ENCODE measurements around the gene CACNB2. TPM values are rescaled to one million over a fixed set of nuclear protein-coding genes. Genes with fewer than 3 reads are reported as not detected.
A peak's percentile ranks its signal among the peaks of the same experiment; 100 is the strongest.
"Not testable (repeated sequence)": the region's sequence is repeated elsewhere in the genome, so short reads cannot be mapped to it uniquely, and the experiment has no call there.

The CACNB2 gene
- total RNA-seq, 1 donor from 2014 or later = 8.4 TPM

DNA sequence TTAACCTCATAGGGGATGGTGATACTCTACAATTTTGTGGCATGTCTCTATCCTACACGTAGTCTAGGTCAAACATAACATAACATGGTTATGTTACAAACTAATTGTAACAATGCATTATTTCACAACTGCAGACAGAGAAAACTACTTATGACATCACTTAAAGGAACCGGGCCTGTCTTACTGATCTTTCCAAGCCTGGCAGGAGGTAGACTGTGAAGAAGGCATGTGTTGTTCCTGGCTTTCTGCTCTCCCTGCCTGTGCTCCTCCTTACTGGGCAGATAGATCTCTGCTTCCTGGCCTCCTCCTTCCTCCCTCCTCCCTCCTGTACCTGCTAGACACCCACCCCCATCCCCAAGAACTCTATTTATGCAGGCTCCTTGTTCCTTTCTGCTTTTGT is 5.4 kb downstream of the CACNB2 start:
- no peak for DNase-seq (ENCODE audit: low spot score)

DNA sequence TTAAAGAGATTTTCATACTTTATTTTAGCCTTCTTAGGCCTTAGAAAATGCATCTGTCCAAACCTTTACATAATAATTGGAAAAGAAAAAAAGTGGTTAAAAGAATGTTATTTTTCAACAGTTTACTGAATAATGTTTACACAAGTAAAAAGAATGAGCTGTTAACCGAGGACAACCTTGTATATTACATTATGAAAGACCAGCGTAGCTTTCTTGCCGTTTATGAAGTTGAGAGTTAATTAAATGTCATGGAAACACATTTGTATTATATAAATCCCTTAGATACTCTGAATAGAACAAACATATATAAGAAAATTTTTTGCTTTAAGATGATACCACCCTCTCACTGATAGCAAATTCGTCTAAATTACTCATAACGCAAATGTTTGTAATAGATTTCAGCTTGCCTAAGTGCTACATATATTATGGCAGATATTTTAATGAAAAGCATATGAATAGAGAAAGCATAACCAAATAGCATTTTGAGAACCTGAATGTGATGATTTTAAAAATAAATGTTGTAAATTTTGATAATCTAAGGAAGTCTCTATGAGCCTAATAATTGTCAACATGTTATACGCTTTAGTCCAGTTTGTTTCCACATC is 9.1 kb downstream of the CACNB2 start:
- no peak for DNase-seq (ENCODE audit: low spot score)

DNA sequence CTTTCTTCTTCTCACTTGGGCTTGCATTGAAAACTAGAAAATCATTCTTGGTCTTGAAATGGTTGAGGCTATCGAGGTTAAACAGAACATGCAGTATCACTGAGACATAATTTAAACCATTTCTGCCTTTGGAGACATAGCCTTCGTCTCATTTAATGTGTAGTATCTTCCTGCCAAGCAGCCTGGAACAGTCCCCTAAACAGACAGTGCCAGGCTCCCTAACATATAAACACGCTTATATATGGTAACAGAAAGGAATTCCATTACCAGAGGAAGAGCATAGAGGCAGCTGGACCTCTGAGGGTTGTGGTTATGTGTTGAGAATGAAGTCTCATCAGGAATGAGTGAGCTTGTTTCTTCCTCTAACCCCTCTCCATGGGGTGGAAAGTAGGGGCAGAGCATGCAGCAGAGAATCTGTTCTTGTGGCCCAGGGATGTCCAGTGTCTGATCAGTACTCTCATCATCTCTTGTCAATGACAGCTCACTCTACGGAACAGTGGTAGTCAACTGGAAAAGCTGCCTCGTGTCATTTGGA is 11.2 kb downstream of the CACNB2 start:
- no peak for DNase-seq (ENCODE audit: low spot score)

DNA sequence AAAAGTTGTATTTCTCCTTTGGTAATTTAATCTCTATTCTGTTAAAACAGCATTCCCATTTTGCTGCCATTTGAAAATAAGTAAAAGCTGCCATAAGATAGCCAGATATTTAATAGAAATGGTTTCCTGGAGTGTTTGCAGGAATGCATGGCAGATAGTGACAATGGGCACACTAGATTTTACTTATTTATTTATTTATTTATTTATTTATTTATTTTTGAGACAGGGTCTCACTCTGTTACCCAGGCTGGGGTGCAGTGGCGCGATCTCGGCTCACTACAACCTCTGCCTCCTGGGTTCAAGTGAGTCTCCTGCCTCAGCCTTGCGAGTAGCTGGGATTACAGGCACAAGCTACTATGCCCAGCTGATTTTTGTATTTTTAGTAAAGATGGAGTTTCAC is 13.2 kb downstream of the CACNB2 start:
- DNase-seq (ENCODE audit: low spot score) = not testable (repeated sequence)

DNA sequence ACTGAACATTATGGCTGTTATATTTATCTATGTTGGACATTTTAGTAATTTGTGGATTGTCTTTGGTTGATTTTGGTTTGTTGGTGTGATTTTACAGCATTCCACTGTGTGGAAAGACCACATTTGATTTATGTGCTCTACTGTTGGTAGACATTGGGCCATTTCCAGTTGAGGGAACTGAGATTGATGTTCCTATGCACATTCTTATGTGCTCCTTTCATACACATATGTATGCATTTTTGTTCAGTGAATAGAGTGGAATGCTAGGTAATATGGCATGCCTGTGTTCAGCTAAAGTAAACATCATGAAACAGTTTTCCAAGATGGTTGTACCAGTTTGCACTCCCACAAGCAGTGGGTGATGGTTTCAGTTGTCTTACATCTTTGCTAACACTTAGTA is 15.1 kb downstream of the CACNB2 start:
- DNase-seq (ENCODE audit: low spot score) = no peak

DNA sequence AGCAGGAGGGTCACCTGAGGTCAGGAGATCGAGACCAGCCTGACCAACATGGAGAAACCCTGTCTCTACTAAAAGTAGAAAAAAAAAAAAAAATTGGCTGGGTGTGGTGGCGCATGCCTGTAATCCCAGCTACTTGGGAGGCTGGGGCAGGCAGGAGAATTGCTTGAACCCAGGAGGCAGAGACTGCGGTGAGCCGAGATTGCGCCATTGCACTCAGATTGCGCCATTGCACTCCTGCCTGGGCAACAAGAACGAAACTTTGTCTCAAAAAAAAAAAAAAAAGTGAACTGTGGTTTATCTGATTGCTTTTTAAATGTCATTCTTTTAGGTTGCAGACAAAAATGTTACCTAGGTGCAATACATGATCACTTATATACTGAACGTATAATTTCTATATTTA is 16.6 kb downstream of the CACNB2 start:
- DNase-seq (ENCODE audit: low spot score) = not testable (repeated sequence)

DNA sequence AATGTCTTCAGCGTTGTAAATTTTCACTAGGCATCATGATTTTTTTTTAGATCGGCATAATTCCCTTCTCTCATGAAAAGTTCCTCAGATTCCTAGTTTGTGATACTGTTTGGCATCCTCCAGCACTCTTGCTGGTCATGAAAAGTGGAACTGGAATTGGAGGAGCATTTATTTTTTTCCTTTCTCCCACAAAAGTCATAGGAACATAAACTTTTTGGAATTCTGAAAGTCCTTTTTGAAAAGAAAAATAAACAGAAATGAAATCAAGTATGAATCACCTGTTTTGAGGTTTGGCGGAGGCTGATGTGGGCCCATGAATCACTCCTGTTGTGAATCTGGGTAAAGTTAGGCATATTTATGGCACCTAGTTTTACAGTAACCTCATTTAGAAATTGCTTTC is 17.7 kb downstream of the CACNB2 start:
- DNase-seq (ENCODE audit: low spot score) = no peak

DNA sequence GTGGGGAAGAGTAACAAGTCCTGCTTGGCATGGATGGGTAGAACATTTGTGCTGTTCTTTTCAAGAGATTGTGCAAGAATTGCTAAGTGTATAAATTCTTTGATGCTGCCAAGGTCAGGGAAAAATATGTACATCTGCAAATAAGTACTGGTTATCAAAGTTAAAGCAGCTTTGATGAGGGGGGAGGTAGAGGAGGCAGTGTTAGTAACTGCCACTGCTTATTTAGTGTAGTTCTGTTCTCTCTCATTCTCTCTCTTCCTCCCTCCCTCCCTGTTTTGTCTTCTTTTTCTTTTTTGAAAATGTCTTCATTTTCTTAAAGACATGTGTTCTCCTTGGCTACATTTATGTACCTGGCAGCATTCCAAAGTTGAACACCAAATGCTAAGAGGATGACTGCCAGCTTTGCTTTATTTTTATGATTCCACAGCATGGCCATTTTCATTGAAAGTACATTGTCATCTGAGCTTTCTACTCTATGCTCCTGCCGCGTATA is 18.6 kb downstream of the CACNB2 start:
- no peak for DNase-seq (ENCODE audit: low spot score)

DNA sequence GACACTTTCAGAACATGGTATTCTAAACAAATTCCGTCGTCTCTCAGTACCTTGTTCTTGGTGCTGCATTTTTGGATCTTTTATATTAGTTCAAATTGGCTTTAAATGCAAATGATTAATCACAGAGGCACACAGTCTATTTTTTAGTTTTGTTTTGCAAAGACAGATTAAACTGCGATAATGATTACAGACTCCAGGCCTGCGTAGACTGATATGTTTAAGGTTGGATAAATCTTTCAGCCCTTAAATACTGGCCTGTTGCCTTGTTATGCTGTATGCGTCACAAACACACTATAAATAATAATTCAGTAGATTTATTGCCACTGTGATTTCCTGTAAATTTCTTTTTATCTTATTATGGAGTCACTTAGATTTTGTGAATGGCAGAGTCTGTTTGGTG is 19.3 kb downstream of the CACNB2 start:
- DNase-seq (ENCODE audit: low spot score) = no peak

DNA sequence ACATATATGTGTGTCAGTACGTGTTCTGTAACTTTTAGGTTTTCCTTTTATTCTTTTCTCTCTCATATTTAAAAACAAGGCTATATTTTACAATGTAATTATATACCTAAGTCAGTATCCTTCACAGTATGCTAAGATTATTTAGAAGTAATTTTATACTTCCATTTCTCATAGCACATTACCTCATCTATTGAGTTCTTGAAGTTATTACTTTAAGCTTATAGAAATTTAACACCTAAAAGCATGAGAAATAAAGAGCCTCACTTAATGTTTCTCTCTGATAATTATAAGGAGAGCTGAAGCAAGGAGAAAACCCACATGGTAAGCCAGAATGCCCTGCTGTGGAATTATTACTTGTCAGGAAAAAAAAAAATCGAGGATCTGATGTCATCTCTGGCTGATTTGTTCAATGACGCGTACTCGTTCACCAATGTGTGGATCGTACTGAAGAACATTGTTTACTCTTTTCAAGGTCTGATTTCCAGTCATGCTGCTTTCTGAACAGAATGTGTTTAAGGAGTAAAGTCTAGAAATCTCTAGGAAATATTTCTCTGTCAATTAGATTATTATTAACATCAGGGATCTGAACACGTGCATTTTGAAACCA is 21.9 kb downstream of the CACNB2 start:
- no peak for DNase-seq (ENCODE audit: low spot score)

DNA sequence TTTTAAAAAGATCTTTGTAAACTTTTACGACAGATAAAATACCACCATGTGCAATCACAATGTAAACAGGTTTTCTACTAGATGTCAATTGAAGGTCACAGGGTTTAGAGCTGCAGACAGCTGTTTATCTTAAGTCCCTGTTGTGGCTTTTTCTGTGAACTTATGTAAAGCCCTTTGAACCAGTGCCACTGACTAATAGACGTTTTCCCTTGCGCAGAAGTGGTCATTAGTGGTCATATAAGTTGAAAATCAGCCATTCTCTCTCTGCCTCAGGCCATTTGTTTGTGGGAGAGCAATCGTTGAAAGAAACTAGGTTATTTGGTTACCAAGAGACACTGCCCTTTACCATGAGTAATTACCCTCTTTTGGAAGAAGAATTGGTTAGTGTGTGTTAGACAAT is 23.9 kb downstream of the CACNB2 start:
- DNase-seq (ENCODE audit: low spot score) = no peak

DNA sequence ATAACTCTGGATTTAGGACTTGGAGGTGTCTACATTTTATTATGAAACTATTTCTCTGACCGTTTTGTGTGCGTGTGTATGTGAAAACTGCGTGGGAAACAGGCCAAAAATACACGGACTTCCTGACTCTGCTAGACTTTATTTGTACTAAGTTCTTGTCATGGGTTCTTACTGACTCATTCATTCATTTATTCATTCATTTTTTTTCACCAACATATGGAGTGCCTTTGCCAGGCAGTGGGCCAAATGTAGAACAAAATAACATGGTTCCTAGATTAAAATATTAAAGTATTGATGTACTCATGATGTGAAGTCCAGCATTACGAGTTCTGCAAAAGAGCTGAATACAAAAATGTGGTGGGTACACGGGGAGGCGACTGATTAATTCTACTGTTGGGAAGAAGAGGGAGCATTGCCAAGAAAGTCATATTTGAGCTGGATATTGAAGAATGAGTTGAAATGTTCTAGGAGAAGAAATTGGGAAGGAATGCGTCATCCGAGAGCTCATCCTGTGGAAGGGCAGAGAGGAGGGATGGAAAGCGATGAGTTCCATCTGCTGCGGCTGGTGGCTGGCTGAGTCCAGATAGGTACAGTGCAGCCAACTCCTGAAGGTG is 24.6 kb downstream of the CACNB2 start:
- DNase-seq (ENCODE audit: low spot score) = peak; percentile 18

DNA sequence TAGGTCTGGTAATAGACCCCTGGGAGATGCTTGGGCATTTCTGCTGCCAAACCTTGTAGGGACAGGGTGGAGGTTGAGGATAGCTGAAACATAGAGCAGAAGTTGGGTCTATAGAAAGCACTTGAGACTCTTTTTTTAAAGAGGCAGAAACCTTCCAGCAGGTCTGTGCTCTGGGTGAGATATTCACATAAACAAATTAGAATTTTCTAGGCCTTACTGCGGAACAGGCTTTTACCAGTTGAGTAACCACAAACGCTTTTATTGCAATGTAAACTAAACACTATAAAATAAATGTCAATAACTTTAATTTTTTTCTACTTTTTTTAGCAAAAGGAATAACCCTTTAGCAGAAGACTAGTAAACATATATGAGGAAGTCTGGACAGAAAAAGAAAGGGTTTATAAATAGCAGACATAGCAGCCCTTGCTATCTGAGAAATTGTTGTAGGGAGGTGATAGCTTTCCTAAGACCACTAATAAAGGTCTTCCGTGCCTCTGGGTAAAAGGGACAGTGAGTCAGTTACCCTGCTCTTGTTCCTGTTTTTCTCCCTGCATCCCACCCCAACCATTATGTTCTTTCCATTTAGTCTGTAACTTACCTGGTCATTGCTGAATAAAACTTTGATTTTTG is 38.7 kb downstream of the CACNB2 start:
- DNase-seq (ENCODE audit: low spot score) = no peak

DNA sequence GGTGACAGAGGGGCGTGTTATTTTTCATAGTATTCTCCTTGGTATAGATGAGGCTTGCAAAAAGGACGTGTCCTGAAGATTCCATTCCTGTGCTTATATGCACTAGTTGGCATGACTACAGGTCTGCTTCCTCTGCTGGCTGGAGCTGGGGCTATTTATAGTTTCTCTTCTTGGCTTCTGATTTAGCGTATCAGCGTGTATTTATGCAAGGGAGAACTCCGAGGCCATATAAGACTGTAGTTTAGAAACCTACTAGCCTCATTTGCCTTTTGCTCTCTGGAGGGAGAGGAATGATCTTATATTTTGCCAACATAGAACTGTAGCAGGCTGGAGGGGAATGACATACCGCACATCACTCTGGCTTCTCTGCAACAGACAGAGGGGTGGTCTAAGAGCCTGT is 39.7 kb downstream of the CACNB2 start:
- no peak for DNase-seq (ENCODE audit: low spot score)

DNA sequence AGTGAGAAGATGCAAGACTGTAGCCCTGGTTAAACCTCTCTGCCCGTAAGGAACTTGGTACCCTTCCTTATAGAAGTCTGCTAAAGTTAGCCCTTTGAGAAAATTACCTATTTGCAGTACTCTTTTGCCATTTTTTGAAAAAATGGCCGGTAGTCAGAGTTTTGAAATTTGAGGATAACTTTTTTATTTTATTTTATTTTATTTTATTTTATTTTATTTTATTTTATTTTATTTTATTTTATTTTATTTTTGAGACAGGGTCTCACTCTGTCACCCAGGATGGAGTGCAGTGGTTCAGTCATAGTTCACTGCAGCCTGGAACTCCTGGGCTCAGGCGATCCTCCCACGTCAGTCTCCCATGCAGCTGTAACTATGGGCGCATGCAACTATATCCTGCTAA is 41.2 kb downstream of the CACNB2 start:
- not testable (repeated sequence) for DNase-seq (ENCODE audit: low spot score)

DNA sequence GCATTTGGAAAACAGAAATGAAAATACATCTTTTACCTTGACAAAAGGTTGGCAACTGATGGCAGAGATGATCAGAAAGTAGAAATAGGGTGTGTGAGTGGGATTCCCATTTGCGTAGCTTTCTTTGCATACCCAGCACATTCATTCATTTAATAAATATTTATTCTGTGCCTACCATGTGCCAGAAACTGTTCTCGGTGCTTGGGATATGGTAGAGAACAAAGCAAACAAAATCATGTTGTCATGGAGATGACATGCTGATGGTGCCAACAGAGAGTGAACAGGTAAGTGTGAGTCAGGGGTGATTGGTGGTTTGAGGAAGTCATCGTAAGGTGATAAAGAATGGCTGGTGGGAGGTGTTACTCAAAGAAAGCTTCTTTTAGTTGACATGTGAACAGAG is 45.4 kb downstream of the CACNB2 start:
- no peak for DNase-seq (ENCODE audit: low spot score)

DNA sequence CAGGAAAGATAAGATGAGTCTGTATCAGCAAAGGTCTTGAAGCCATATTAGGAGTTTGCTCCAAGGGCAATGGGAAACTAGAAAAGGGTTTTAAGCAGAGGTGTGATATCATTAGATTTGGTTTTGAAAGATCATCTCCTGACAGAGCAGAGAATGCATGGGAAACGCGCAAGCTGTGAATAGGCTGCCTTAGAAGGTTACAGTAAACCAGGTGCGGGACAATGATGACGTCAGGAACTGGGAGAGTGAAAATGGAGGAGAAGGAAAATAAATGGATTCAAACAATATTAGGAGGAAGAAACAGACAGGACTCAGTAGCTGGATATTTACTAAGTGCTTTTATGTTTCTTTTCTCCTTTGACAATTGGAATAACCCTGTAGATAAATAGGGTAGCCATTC is 50.6 kb downstream of the CACNB2 start:
- DNase-seq (ENCODE audit: low spot score) = no peak

DNA sequence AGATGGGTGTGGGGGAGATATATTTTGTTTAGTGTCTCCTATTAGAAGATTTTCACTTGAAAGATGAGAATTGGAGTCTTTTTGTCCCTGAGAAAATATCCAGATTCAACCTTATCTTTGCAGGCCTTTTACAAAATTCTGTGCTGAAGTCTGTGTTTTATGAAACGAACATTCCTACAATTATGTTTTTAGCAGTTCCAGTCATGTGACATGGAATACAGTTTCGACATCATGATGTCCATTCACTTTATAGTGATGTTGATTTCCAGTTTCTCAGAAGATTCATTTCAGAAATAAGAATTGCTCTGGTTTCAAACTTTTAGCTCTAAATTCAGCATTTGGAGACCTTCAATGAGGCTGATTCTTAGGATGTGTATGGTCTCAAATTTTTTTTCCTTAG is 54.4 kb downstream of the CACNB2 start:
- no peak for DNase-seq (ENCODE audit: low spot score)

DNA sequence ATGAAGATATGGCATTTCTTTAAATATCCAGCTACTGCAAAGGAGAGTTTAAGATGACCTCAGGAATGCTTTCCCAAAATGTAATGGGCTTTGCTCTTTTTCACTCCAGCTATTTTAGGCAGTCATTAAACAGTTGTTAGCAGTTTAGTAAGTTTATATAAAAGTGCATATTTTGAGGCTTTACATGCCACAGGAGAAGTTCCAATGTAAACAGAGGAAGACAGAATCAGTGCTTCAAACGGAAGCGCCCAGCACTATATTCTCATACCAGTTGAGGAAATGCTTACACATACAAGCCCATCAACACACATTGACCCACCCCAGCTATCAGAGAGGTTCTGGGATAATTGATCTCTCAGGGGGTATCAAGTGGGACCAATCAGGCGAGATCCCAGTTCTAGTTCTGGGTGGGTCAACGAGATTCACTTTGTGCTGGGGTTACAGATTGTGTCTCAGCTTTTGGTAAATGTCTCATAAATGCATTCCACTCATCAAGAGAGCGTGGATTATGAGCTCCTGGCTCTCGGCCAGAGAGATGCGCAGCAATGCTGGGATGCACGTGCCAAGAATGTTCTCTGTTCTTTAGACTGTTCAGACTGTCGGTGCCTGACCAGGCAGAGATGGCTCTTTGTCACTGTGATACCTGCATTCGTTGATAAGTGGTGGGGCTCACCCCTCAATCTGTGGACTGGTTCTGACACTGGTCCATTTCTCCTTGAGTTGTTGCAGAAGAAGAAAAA is 55.0 kb downstream of the CACNB2 start:
- no peak for DNase-seq (ENCODE audit: low spot score)

DNA sequence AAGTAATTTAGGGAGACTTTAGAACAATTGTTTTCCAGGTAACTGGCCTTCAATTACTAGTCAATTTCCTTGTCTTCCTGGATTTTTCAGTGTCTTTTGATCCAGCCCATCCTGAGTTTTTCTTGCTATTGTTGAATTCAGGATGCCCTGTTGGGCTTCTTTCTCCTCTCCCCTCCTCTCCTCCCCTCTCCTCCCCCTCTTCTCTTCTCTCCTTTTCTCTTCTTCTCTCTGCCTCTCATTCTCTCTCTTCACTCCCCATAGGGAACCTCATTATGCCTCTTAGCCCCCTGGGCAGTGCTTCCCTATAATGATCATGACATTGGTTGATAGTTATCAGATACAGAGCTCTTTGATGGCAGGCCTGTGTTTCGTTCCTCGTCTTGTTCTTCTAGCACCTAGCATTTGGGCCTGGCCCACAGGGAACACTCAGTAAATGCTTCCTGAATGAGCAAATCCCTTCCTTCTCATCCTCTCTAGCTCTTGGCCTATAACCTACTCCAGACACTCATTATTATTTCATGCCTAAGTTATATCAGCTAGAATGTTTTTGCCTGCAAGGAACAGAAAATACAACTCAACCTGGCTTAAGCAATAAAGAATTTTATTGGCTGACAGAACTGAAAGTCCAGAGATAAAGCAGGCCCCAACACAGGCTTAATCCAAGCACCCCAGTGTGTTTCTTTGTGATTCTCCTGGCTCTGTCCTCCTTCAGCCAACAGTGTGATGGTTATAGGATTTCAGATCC is 56.8 kb downstream of the CACNB2 start:
- DNase-seq (ENCODE audit: low spot score) = no peak

DNA sequence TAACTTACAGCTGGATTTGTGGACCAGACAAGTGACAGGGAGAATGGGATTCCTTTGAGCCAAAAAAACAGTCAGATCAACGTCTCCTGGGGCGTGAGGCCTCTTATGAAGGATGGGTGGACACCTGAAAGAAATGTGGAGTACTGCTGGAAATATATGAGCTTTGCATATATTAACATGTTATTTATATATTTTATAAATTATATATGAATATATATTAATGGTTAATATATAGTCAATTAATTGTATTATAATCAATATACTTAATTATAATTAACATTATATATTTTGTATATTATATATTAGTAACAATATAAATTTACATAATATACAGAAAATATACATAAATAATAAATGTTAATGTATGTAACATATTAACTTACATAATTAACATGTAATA is 57.5 kb downstream of the CACNB2 start:
- DNase-seq (ENCODE audit: low spot score) = no peak

Measured in mucosa of gallbladder (tissue), 1 donor.